ENCODE results near the gene KLF16. TPM values are rescaled to one million over a fixed set of nuclear protein-coding genes. Genes with fewer than 3 reads are reported as not detected.

The KLF16 gene
- total and polyA plus RNA-seq, 9 of the 15 experiments (the other 6 are each of a cell fraction or from before 2014, with no cell fraction given): 0.04 to 60.4 (median 6.8) TPM

DNA sequence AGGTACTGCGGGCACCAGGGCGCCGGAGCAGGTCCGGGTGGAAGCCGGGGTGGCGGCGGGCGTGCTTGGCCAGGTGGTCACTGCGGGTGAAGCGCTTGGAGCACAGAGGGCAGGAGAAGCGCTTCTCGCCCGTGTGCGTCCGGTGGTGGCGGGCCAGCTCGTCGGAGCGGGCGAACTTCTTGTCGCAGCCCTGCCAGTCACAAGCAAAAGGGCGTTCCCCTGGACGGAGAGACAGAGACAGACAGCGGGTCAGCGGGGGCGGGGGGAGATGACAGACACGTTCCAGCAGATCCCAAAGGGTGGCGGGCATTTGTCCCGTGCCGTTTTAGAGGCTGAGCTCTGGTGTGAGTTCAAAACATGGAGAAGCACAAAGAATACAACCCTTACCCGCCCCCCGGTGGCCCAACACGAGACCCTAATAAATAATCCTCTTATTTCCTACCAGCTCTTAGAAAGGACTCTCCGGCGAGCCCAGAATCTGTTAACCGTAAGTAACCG is 8.8 kb downstream of the KLF16 start (continued):
- TF ChIP-seq, protein P1, sequence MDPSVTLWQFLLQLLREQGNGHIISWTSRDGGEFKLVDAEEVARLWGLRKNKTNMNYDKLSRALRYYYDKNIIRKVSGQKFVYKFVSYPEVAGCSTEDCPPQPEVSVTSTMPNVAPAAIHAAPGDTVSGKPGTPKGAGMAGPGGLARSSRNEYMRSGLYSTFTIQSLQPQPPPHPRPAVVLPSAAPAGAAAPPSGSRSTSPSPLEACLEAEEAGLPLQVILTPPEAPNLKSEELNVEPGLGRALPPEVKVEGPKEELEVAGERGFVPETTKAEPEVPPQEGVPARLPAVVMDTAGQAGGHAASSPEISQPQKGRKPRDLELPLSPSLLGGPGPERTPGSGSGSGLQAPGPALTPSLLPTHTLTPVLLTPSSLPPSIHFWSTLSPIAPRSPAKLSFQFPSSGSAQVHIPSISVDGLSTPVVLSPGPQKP (CRISPR knock-in tag; IDR thresholded peaks at IDR 0.05): no peak
- TF ChIP-seq RFX5 (IDR thresholded peaks at IDR 0.05; ENCODE audit: low read depth, low read length): no peak
- TF ChIP-seq ZNF354B (CRISPR knock-in tag; IDR thresholded peaks at IDR 0.05): no peak
- TF ChIP-seq, protein P2, sequence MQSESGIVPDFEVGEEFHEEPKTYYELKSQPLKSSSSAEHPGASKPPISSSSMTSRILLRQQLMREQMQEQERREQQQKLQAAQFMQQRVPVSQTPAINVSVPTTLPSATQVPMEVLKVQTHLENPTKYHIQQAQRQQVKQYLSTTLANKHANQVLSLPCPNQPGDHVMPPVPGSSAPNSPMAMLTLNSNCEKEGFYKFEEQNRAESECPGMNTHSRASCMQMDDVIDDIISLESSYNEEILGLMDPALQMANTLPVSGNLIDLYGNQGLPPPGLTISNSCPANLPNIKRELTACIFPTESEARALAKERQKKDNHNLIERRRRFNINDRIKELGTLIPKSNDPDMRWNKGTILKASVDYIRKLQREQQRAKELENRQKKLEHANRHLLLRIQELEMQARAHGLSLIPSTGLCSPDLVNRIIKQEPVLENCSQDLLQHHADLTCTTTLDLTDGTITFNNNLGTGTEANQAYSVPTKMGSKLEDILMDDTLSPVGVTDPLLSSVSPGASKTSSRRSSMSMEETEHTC (IDR thresholded peaks at IDR 0.05): peak; percentile 62; the same call in 1 of the 2 replicates
- TF ChIP-seq, protein P3, sequence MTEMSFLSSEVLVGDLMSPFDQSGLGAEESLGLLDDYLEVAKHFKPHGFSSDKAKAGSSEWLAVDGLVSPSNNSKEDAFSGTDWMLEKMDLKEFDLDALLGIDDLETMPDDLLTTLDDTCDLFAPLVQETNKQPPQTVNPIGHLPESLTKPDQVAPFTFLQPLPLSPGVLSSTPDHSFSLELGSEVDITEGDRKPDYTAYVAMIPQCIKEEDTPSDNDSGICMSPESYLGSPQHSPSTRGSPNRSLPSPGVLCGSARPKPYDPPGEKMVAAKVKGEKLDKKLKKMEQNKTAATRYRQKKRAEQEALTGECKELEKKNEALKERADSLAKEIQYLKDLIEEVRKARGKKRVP (CRISPR knock-in tag; IDR thresholded peaks at IDR 0.05): no peak
- TF ChIP-seq PURB (CRISPR knock-in tag; IDR thresholded peaks at IDR 0.05; ENCODE audit: low read depth): no peak
- no peak for TF ChIP-seq ZNF133 (CRISPR knock-in tag; IDR thresholded peaks at IDR 0.05)
- TF ChIP-seq, protein P4, sequence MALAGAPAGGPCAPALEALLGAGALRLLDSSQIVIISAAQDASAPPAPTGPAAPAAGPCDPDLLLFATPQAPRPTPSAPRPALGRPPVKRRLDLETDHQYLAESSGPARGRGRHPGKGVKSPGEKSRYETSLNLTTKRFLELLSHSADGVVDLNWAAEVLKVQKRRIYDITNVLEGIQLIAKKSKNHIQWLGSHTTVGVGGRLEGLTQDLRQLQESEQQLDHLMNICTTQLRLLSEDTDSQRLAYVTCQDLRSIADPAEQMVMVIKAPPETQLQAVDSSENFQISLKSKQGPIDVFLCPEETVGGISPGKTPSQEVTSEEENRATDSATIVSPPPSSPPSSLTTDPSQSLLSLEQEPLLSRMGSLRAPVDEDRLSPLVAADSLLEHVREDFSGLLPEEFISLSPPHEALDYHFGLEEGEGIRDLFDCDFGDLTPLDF (CRISPR knock-in tag; IDR thresholded peaks at IDR 0.05): no peak
- no peak for TF ChIP-seq ZNF57 (CRISPR knock-in tag; IDR thresholded peaks at IDR 0.05)
- TF ChIP-seq ETV5 (CRISPR knock-in tag; IDR thresholded peaks at IDR 0.05; ENCODE audit: low read depth): peak; percentile 39; the same call in 1 of the 2 replicates
- TF ChIP-seq, protein P5, sequence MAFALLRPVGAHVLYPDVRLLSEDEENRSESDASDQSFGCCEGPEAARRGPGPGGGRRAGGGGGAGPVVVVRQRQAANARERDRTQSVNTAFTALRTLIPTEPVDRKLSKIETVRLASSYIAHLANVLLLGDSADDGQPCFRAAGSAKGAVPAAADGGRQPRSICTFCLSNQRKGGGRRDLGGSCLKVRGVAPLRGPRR (CRISPR knock-in tag; IDR thresholded peaks at IDR 0.05): no peak
- TF ChIP-seq, protein P6, sequence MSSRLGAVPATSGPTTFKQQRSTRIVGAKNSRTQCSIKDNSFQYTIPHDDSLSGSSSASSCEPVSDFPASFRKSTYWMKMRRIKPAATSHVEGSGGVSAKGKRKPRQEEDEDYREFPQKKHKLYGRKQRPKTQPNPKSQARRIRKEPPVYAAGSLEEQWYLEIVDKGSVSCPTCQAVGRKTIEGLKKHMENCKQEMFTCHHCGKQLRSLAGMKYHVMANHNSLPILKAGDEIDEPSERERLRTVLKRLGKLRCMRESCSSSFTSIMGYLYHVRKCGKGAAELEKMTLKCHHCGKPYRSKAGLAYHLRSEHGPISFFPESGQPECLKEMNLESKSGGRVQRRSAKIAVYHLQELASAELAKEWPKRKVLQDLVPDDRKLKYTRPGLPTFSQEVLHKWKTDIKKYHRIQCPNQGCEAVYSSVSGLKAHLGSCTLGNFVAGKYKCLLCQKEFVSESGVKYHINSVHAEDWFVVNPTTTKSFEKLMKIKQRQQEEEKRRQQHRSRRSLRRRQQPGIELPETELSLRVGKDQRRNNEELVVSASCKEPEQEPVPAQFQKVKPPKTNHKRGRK (tag; IDR thresholded peaks at IDR 0.05): no peak
- TF ChIP-seq, protein P7, sequence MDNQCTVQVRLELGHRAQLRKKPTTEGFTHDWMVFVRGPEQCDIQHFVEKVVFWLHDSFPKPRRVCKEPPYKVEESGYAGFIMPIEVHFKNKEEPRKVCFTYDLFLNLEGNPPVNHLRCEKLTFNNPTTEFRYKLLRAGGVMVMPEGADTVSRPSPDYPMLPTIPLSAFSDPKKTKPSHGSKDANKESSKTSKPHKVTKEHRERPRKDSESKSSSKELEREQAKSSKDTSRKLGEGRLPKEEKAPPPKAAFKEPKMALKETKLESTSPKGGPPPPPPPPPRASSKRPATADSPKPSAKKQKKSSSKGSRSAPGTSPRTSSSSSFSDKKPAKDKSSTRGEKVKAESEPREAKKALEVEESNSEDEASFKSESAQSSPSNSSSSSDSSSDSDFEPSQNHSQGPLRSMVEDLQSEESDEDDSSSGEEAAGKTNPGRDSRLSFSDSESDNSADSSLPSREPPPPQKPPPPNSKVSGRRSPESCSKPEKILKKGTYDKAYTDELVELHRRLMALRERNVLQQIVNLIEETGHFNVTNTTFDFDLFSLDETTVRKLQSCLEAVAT (IDR thresholded peaks at IDR 0.05): no peak
- TF ChIP-seq, protein P8, sequence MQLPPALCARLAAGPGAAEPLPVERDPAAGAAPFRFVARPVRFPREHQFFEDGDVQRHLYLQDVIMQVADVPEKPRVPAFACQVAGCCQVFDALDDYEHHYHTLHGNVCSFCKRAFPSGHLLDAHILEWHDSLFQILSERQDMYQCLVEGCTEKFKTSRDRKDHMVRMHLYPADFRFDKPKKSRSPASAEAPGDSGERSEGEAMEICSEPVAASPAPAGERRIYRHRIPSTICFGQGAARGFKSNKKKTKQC (CRISPR knock-in tag; IDR thresholded peaks at IDR 0.05): no peak
- no peak for TF ChIP-seq BRF1 (IDR thresholded peaks at IDR 0.05; ENCODE audit: borderline replicate concordance, extremely low read depth, insufficient read length)
- TF ChIP-seq, protein P9, sequence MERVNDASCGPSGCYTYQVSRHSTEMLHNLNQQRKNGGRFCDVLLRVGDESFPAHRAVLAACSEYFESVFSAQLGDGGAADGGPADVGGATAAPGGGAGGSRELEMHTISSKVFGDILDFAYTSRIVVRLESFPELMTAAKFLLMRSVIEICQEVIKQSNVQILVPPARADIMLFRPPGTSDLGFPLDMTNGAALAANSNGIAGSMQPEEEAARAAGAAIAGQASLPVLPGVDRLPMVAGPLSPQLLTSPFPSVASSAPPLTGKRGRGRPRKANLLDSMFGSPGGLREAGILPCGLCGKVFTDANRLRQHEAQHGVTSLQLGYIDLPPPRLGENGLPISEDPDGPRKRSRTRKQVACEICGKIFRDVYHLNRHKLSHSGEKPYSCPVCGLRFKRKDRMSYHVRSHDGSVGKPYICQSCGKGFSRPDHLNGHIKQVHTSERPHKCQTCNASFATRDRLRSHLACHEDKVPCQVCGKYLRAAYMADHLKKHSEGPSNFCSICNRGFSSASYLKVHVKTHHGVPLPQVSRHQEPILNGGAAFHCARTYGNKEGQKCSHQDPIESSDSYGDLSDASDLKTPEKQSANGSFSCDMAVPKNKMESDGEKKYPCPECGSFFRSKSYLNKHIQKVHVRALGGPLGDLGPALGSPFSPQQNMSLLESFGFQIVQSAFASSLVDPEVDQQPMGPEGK (CRISPR knock-in tag; IDR thresholded peaks at IDR 0.05; ENCODE audit: borderline replicate concordance): no peak
